Activated naive CD8-positive, alpha-beta T cell treated with anti-CD3 and anti-CD28 coated beads, Interleukin-2, amount 50 U/mL, for 16 hours (primary cell): ENCODE data around the gene LZTS2.

Experiments
- DNase-seq: peaks from one replicate; pipeline ENCODE4 v3.0.0-alpha.2; 2020; ENCODE audit warnings: low read depth, low spot score

LZTS2 gene

DNA sequence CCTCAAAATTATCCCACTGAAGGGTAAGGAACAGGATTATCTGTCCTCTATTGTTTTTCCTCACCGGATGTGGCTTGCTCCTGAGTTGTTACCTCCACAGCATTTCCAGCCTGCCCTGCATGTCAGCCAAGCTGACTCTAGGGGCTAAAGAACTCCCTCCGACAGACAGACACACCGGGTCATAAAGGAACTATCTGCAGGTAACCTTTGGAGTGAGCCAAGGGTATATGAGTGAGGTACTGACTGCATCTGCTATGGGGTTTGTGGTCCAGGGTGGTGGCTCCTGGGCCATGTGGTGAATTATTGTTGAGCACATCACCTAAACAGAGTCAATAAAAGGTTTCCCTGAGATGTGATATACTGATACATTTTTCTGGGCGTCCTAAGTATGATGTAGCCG, 55.3 kb downstream of the LZTS2 start:
- no peak for DNase-seq

DNA sequence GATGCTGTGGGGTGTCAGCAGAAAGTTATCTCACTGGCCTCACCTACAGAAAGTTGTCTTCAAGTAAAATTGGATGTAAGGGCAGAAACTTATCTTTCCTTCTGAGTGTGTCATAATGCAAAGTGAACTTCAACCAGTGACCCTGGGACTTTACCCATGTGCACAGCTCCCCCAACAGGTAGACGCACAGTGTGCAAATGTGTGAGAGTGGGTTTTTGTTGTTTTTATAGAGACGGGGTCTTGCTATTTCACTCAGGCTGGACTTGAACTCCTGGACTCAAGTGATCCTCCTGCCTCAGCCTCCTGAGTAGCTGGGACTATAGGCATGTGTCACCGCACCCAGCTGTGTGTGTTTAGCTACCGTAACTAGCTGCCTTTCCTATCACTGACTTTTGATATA, 55.8 kb downstream of the LZTS2 start:
- DNase-seq: no peak

DNA sequence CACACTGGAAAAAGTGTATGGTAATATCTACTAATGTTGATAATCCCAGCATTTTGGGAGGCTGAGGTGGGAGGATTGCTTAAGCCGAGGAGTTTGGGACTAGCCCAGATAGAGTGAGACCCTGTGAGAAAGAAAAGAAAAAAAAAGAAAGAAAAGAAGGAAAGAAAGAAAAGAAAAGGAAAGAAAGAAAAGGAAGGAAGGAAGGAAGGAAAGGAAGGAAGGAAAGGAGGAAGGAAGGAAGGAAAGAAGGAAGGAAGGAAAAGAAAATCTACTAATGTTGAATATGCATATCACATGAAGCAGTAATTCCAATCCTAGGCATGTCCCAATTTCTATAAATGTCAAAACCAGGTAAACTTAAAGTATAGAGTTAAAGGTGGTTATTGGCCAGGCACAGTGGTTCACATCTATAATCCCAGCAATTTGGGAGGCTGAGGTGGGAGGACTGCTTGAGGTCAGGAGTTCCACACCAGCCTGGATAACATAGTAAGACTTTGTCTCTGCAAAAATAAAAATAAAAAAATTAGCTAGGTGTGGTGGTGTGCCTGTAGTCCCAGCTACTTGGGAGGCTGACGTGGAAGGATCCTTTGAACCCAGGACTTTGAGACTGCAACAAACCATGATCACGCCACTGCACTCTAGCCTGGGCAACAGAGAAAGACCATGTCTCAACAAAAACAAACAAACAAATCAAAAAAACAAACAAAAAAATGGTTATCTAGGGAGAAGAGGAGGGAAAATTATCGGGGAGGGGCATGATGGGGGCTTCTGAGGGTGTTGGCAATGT, 57.0 kb downstream of the LZTS2 start:
- DNase-seq: no peak
